K562 (cell line): ENCODE data around the gene LHX5. TPM values are rescaled to one million over a fixed set of nuclear protein-coding genes. Genes with fewer than 3 reads are reported as not detected.

Experiments
- ATAC-seq: fragments of 200-7000 bp; cut with Tn5 transposase; 3 replicates; pipeline ENCODE4 v1.9.1; 2020; ENCODE audit warnings: moderate library complexity
- BruUV-seq: library from RNA; stranded (reverse); fragments of 400-500 nt; replicated peaks from 2 replicates; lab custom pipeline; 2021; lab: Mats Ljungman, UMichigan
- CTCF ChIA-PET: fragments of 300-600 bp; formaldehyde crosslinking; extraction: SDS; loops from one replicate; lab custom pipeline; 2021; ENCODE audit warnings: low intra/inter-chr PET ratio; lab: Yijun Ruan, JAX
- POLR2A ChIA-PET: fragments of 300-600, 350-650 bp; sonication (Branson Sonifier 250); formaldehyde crosslinking; extraction: SDS; loops from one replicate; lab custom pipeline; 2021; ENCODE audit warnings: antibody characterized with exemption, inconsistent platforms; lab: Yijun Ruan, JAX
- DNase-seq, 4 experiments: peaks; one replicate each; pipeline versions ENCODE4 v3.0.0 to v3.0.0-alpha.2; 2011 to 2018; ENCODE audit warnings: low spot score in 3 of 4, mixed read lengths in 3 of 4; ENCODE audit errors: extremely low read depth in 1 of 4
- FAIRE-seq: peaks from 2 replicates; lab custom pipeline; 2011; peaks lifted over from hg19 to GRCh38; lab: Jason Lieb, UNC
- H2AFZ ChIP-seq: 2 replicates; pipeline ENCODE4 v1.6.0; 2011; ENCODE audit warnings: low read depth, low read length, control low read depth, inconsistent platforms
- H3K27ac ChIP-seq: fragments of 200-600 bp; 3 replicates; pipeline ENCODE4 v1.8.0; 2011; ENCODE audit warnings: low read depth, mild to moderate bottlenecking, control low read depth, inconsistent platforms, low read length, moderate library complexity, mixed read lengths; ENCODE audit errors: extremely low read depth
- H3K27me3 ChIP-seq, 2 experiments: fragments of 300-600 bp in 1 of 2; 2 replicates in 1 of 2; 3 replicates in 1 of 2; pipeline versions ENCODE4 v1.6.0 to v1.8.0; 2011; ENCODE audit warnings: inconsistent platforms in 2 of 2, low read length in 2 of 2, mild to moderate bottlenecking in 1 of 2, mixed read lengths in 1 of 2, moderate library complexity in 1 of 2; ENCODE audit not compliant: control insufficient read depth in 2 of 2, insufficient read depth in 2 of 2
- H3K36me3 ChIP-seq: fragments of 300-600 bp; 3 replicates; pipeline ENCODE4 v1.8.0; 2011; ENCODE audit warnings: mild to moderate bottlenecking, low read length, inconsistent platforms; ENCODE audit not compliant: control insufficient read depth, insufficient read depth
- H3K4me1 ChIP-seq, 2 experiments: fragments of 200-600 bp in 1 of 2; replicated peaks in 1 of 2; 2 replicates in 1 of 2; 3 replicates in 1 of 2; pipeline versions ENCODE4 v1.5.1 to v1.8.0; 2011; ENCODE audit warnings: inconsistent platforms in 2 of 2, low read length in 2 of 2, mild to moderate bottlenecking in 1 of 2, mixed read lengths in 1 of 2, moderate library complexity in 1 of 2; ENCODE audit not compliant: control insufficient read depth in 2 of 2, insufficient read depth in 2 of 2
- H3K4me2 ChIP-seq: 2 replicates; pipeline ENCODE4 v1.6.1; 2011; ENCODE audit warnings: low read length, control low read depth, inconsistent platforms, mixed read lengths; ENCODE audit not compliant: insufficient read depth
- H3K4me3 ChIP-seq: fragments of 200-600 bp; sonication (generic), shearing (Covaris generic); 2 replicates; pipeline ENCODE4 v1.5.1; 2016; ENCODE audit warnings: control low read depth, inconsistent platforms
- H3K79me2 ChIP-seq: fragments of 200-600 bp; 3 replicates; pipeline ENCODE4 v1.8.0; 2011; ENCODE audit warnings: low read length, inconsistent platforms; ENCODE audit not compliant: control insufficient read depth, insufficient read depth
- H3K9ac ChIP-seq, 2 experiments: 2 replicates each; pipeline versions ENCODE4 v1.6.0 to v1.6.1; 2011; ENCODE audit warnings: low read depth in 2 of 2, low read length in 2 of 2, control low read depth in 1 of 2, inconsistent platforms in 1 of 2, mild to moderate bottlenecking in 1 of 2, mixed read lengths in 1 of 2; ENCODE audit not compliant: insufficient read depth in 1 of 2
- H3K9me1 ChIP-seq: one replicate; pipeline ENCODE4 v1.6.0; 2011; ENCODE audit warnings: inconsistent platforms, mild to moderate bottlenecking, low read length, moderate library complexity; ENCODE audit not compliant: control insufficient read depth, insufficient read depth
- H3K9me3 ChIP-seq: replicated peaks from 2 replicates; pipeline ENCODE4 v1.5.1; 2011; ENCODE audit warnings: low read depth, low read length, inconsistent platforms; ENCODE audit not compliant: control insufficient read depth, insufficient read depth
- H4K20me1 ChIP-seq: replicated peaks from 2 replicates; pipeline ENCODE4 v1.6.1; 2011; ENCODE audit warnings: low read length, inconsistent platforms, mixed read lengths; ENCODE audit not compliant: control insufficient read depth, insufficient read depth
- BACH1 ChIP-seq: fragments of 200-800 bp; sonication (Bioruptor generic); IDR thresholded peaks from 2 replicates; pipeline ENCODE4 v1.6.1; 2016; ENCODE audit warnings: missing genetic modification characterization, missing compliant biosample characterization
- KDM1A ChIP-seq, 2 experiments: fragments of 450-650 bp; IDR thresholded peaks; 2 replicates each; pipeline ENCODE4 v1.6.1; 2016; ENCODE audit warnings: mild to moderate bottlenecking in 2 of 2
- MCM2 ChIP-seq: fragments of 450-650 bp; IDR thresholded peaks from 2 replicates; pipeline ENCODE4 v1.6.1; 2017; ENCODE audit warnings: low read depth, mild to moderate bottlenecking
- RHOXF2B ChIP-seq: fragments of 250-450 bp; sonication (Bioruptor Pico); conservative IDR thresholded peaks from 2 replicates; pipeline ENCODE4 v1.5.1; 2021
- STAT5A ChIP-seq: IDR thresholded peaks from 2 replicates; pipeline ENCODE4 v1.6.1; 2012; ENCODE audit warnings: low read length, inconsistent platforms, borderline replicate concordance
- TOE1 ChIP-seq, 2 experiments: fragments of 450-650 bp in 1 of 2; sonication (generic) in 1 of 2; formaldehyde crosslinking in 1 of 2; IDR thresholded peaks; 2 replicates each; pipeline versions ENCODE4 v1.7.1 to v1.8.0; 2016 to 2022; ENCODE audit warnings: borderline replicate concordance in 2 of 2, mild to moderate bottlenecking in 2 of 2, antibody characterized with exemption in 1 of 2, inconsistent platforms in 1 of 2, low read depth in 1 of 2, missing genetic modification reagents in 1 of 2, moderate library complexity in 1 of 2
- ZNF232 ChIP-seq: sonication (generic); formaldehyde crosslinking; IDR thresholded peaks from 2 replicates; pipeline ENCODE4 v1.8.0; 2022; ENCODE audit warnings: mild to moderate bottlenecking, missing genetic modification reagents
- in situ Hi-C: fragments of 300-500 bp; cut with MboI; formaldehyde crosslinking; loops from 4 replicates; pipeline ENCODE4 v1.15.0; 2018; ENCODE audit warnings: inconsistent platforms, mixed read lengths
- intact Hi-C: fragments of 100-400 bp; cut with micrococcal nuclease; formaldehyde crosslinking; loops from 2 replicates; pipeline ENCODE4 v1.14.2; 2022
- polyA plus RNA-seq, 8 experiments: library from polyadenylated mRNA; depleted of rRNA in 4 of 8; stranded (reverse) in 5 of 8; unstranded in 3 of 8; fragments of >200 nt; fragmentation: Nextera tagmentation in 2 of 8; fragmentation: Illumina TruSeq in 1 of 8; extraction: Ambion mirVana in 2 of 8; extraction: Trizol in 1 of 8; gene quantifications; 2 replicates each; pipeline versions ENCODE4 v1.2.1 to v1.2.3, GENCODE V29; 2011 to 2014; ENCODE audit warnings: inconsistent platforms in 1 of 8, missing spikeins in 1 of 8
- total RNA-seq, 7 experiments: library from RNA; depleted of rRNA in 6 of 7; stranded (reverse); fragments of >200 nt in 6 of 7; fragmentation: Illumina TruSeq in 2 of 7; extraction: Trizol in 2 of 7; gene quantifications; 2 replicates each; pipeline versions ENCODE4 v1.2.1 to v1.2.3, GENCODE V29; 2011 to 2021; ENCODE audit warnings: low replicate concordance in 1 of 7
- TF ChIP-seq, protein P1 (sequence below): fragments of 250-450 bp; sonication (Bioruptor Pico); IDR thresholded peaks from 2 replicates; pipeline ENCODE4 v1.5.0; 2021
- TF ChIP-seq, protein P2 (sequence below): fragments of 250-450 bp; sonication (Bioruptor Pico); IDR thresholded peaks from 2 replicates; pipeline ENCODE4 v1.4.0; 2020
- TF ChIP-seq, protein P3 (sequence below): fragments of 150-350 bp; IDR thresholded peaks from 2 replicates; pipeline ENCODE4 v1.6.1; 2014; ENCODE audit warnings: low read depth, mild to moderate bottlenecking, low read length, borderline replicate concordance

LHX5 gene
- total and polyA plus RNA-seq, 9 of the 15 experiments (the other 6 are each of a cell fraction or from before 2014, with no cell fraction given) = 0.04 to 0.17 (median 0.05) TPM; not detected in 6

DNA sequence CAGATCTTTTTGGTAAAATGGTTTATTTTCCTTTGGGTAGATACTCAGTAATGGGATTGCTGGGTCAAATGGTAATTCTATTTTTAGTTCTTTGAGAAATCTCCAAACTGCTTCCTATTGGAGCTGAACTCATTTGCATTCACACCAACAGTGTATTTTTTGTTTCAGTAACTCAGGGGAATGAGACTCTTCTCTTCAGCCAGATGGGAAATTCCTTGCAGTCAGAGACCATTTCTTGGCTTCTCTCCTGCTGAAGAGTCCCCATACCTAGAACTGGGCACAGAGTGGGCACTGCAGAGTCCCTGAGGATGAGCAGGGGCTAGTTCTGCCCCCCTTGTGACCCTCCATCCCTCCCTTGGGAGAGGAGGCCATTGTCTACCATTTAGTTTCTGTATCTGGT lies 38.7 kb downstream of the LHX5 start:
- Histone ChIP-seq H3K9me1 (no peaks in the 10 kb centered on the region), H3K4me2 (no peak overlapping the region), H2AFZ (no peak overlapping the region), H3K4me1 (no peaks in the 10 kb centered on the region), H3K4me3 (no peak overlapping the region), H3K27ac (no peak overlapping the region), H3K36me3 (no peaks in the 10 kb centered on the region), H3K27me3 (peaks cover 0 to 11% of the 10 kb centered on the region in 2 experiments; a peak in 2 of 5 replicates), H4K20me1 (no peaks in the 10 kb centered on the region), H3K9ac (no peak overlapping the region), H3K9me3 (peaks cover 4% of the 10 kb centered on the region; the same call in 1 of the 2 replicates), H3K79me2 (no peaks in the 10 kb centered on the region)
- ChIA-PET POLR2A (no interaction called here), CTCF (no interaction called here)
- DNase-seq (no peak), FAIRE-seq (no peak), ATAC-seq (no peak)
- in situ Hi-C loops = loop anchor here (5.0 kb wide), 1 partner anchor 121 kb away; no protein-coding TSS in a partner anchor
- intact Hi-C loops = no loop called here
- BruUV-seq = no TSS peak
- TF ChIP-seq, protein P1, sequence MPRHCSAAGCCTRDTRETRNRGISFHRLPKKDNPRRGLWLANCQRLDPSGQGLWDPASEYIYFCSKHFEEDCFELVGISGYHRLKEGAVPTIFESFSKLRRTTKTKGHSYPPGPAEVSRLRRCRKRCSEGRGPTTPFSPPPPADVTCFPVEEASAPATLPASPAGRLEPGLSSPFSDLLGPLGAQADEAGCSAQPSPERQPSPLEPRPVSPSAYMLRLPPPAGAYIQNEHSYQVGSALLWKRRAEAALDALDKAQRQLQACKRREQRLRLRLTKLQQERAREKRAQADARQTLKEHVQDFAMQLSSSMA (CRISPR knock-in tag) = no peak
- TF ChIP-seq, protein P2, sequence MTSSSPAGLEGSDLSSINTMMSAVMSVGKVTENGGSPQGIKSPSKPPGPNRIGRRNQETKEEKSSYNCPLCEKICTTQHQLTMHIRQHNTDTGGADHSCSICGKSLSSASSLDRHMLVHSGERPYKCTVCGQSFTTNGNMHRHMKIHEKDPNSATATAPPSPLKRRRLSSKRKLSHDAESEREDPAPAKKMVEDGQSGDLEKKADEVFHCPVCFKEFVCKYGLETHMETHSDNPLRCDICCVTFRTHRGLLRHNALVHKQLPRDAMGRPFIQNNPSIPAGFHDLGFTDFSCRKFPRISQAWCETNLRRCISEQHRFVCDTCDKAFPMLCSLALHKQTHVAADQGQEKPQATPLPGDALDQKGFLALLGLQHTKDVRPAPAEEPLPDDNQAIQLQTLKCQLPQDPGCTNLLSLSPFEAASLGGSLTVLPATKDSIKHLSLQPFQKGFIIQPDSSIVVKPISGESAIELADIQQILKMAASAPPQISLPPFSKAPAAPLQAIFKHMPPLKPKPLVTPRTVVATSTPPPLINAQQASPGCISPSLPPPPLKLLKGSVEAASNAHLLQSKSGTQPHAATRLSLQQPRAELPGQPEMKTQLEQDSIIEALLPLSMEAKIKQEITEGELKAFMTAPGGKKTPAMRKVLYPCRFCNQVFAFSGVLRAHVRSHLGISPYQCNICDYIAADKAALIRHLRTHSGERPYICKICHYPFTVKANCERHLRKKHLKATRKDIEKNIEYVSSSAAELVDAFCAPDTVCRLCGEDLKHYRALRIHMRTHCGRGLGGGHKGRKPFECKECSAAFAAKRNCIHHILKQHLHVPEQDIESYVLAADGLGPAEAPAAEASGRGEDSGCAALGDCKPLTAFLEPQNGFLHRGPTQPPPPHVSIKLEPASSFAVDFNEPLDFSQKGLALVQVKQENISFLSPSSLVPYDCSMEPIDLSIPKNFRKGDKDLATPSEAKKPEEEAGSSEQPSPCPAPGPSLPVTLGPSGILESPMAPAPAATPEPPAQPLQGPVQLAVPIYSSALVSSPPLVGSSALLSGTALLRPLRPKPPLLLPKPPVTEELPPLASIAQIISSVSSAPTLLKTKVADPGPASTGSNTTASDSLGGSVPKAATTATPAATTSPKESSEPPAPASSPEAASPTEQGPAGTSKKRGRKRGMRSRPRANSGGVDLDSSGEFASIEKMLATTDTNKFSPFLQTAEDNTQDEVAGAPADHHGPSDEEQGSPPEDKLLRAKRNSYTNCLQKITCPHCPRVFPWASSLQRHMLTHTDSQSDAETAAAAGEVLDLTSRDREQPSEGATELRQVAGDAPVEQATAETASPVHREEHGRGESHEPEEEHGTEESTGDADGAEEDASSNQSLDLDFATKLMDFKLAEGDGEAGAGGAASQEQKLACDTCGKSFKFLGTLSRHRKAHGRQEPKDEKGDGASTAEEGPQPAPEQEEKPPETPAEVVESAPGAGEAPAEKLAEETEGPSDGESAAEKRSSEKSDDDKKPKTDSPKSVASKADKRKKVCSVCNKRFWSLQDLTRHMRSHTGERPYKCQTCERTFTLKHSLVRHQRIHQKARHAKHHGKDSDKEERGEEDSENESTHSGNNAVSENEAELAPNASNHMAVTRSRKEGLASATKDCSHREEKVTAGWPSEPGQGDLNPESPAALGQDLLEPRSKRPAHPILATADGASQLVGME = no peak
- TF ChIP-seq BACH1 (tag) (no peak), ZNF232 (no peak), RHOXF2B (CRISPR knock-in tag) (no peak), TOE1 (IDR thresholded peaks at IDR 0.05; ENCODE audit: borderline replicate concordance) (no peak), TOE1 (CRISPR knock-in tag; IDR thresholded peaks at IDR 0.05; ENCODE audit: borderline replicate concordance, low read depth) (no peak), STAT5A (no peak), KDM1A (IDR thresholded peaks at IDR 0.05) (no peak), MCM2 (no peak)
- TF ChIP-seq, protein P3, sequence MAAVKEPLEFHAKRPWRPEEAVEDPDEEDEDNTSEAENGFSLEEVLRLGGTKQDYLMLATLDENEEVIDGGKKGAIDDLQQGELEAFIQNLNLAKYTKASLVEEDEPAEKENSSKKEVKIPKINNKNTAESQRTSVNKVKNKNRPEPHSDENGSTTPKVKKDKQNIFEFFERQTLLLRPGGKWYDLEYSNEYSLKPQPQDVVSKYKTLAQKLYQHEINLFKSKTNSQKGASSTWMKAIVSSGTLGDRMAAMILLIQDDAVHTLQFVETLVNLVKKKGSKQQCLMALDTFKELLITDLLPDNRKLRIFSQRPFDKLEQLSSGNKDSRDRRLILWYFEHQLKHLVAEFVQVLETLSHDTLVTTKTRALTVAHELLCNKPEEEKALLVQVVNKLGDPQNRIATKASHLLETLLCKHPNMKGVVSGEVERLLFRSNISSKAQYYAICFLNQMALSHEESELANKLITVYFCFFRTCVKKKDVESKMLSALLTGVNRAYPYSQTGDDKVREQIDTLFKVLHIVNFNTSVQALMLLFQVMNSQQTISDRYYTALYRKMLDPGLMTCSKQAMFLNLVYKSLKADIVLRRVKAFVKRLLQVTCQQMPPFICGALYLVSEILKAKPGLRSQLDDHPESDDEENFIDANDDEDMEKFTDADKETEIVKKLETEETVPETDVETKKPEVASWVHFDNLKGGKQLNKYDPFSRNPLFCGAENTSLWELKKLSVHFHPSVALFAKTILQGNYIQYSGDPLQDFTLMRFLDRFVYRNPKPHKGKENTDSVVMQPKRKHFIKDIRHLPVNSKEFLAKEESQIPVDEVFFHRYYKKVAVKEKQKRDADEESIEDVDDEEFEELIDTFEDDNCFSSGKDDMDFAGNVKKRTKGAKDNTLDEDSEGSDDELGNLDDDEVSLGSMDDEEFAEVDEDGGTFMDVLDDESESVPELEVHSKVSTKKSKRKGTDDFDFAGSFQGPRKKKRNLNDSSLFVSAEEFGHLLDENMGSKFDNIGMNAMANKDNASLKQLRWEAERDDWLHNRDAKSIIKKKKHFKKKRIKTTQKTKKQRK = no peak
